ENCODE results near the gene LYPLAL1. TPM values are rescaled to one million over a fixed set of nuclear protein-coding genes. Genes with fewer than 3 reads are reported as not detected.

LYPLAL1 gene
- total and polyA plus RNA-seq, 2 of the 13 experiments (the other 11 are each of a cell fraction or from before 2014, with no cell fraction given) = 17.0 to 31.6 TPM

GRCh38 chr1:219173758-219174459, at the start of gene LYPLAL1 (continued):
- no peak for TF ChIP-seq FOXO4 (CRISPR knock-in tag; conservative IDR thresholded peaks at IDR 0.05)
- no peak; the same call in 1 of the 2 replicates for TF ChIP-seq KDM5A (IDR thresholded peaks at IDR 0.05; ENCODE audit: borderline replicate concordance, low read length)
- peak; percentile 47; the same call in 1 of the 2 replicates for TF ChIP-seq CEBPG (CRISPR knock-in tag; IDR thresholded peaks at IDR 0.05)
- TF ChIP-seq ZNF331 (CRISPR knock-in tag; IDR thresholded peaks at IDR 0.05) = peak; percentile 58
- TF ChIP-seq U2AF1 (optimal IDR thresholded peaks at IDR 0.05; ENCODE audit: low read depth, low read length) = no peak
- TF ChIP-seq ZNF574 (CRISPR knock-in tag; IDR thresholded peaks at IDR 0.05) = peak; percentile 82
- TF ChIP-seq ZNF552 (CRISPR knock-in tag; IDR thresholded peaks at IDR 0.05; ENCODE audit: borderline replicate concordance) = peak; percentile 39; the same call in 1 of the 2 replicates
- no peak for TF ChIP-seq ZC3H13 (CRISPR knock-in tag; IDR thresholded peaks at IDR 0.05)
- TF ChIP-seq MEIS1 (CRISPR knock-in tag; IDR thresholded peaks at IDR 0.05; ENCODE audit: borderline replicate concordance) = peak; percentile 84; the same call in 1 of the 2 replicates
- no peak for TF ChIP-seq MTF1 (CRISPR knock-in tag; IDR thresholded peaks at IDR 0.05)
- TF ChIP-seq ETV6 (CRISPR knock-in tag; conservative IDR thresholded peaks at IDR 0.05) = no peak
- TF ChIP-seq MED8 (CRISPR knock-in tag; IDR thresholded peaks at IDR 0.05; ENCODE audit: insufficient replicate concordance) = peak; percentile 26
- no peak for TF ChIP-seq FOXP1 (IDR thresholded peaks at IDR 0.05)
- no peak for TF ChIP-seq FOXP1 (CRISPR knock-in tag; IDR thresholded peaks at IDR 0.05)
- TF ChIP-seq, protein P1, sequence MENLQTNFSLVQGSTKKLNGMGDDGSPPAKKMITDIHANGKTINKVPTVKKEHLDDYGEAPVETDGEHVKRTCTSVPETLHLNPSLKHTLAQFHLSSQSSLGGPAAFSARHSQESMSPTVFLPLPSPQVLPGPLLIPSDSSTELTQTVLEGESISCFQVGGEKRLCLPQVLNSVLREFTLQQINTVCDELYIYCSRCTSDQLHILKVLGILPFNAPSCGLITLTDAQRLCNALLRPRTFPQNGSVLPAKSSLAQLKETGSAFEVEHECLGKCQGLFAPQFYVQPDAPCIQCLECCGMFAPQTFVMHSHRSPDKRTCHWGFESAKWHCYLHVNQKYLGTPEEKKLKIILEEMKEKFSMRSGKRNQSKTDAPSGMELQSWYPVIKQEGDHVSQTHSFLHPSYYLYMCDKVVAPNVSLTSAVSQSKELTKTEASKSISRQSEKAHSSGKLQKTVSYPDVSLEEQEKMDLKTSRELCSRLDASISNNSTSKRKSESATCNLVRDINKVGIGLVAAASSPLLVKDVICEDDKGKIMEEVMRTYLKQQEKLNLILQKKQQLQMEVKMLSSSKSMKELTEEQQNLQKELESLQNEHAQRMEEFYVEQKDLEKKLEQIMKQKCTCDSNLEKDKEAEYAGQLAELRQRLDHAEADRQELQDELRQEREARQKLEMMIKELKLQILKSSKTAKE (CRISPR knock-in tag; IDR thresholded peaks at IDR 0.05; ENCODE audit: borderline replicate concordance) = no peak
- 0 out of 2 replicates have a peak, but pooled peaks have one; percentile 37 for TF ChIP-seq BATF2 (CRISPR knock-in tag; IDR thresholded peaks at IDR 0.05)
- TF ChIP-seq, protein P2, sequence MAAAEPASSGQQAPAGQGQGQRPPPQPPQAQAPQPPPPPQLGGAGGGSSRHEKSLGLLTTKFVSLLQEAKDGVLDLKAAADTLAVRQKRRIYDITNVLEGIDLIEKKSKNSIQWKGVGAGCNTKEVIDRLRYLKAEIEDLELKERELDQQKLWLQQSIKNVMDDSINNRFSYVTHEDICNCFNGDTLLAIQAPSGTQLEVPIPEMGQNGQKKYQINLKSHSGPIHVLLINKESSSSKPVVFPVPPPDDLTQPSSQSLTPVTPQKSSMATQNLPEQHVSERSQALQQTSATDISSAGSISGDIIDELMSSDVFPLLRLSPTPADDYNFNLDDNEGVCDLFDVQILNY (CRISPR knock-in tag; conservative IDR thresholded peaks at IDR 0.05) = peak; percentile 58
- TF ChIP-seq, protein P3, sequence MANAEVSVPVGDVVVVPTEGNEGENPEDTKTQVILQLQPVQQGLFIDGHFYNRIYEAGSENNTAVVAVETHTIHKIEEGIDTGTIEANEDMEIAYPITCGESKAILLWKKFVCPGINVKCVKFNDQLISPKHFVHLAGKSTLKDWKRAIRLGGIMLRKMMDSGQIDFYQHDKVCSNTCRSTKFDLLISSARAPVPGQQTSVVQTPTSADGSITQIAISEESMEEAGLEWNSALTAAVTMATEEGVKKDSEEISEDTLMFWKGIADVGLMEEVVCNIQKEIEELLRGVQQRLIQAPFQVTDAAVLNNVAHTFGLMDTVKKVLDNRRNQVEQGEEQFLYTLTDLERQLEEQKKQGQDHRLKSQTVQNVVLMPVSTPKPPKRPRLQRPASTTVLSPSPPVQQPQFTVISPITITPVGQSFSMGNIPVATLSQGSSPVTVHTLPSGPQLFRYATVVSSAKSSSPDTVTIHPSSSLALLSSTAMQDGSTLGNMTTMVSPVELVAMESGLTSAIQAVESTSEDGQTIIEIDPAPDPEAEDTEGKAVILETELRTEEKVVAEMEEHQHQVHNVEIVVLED (CRISPR knock-in tag; IDR thresholded peaks at IDR 0.05; ENCODE audit: borderline replicate concordance) = peak; percentile 98
